ENCODE measurements around the gene CHRDL2. TPM values are rescaled to one million over a fixed set of nuclear protein-coding genes. Genes with fewer than 3 reads are reported as not detected.

Gene CHRDL2
- total RNA-seq, 1 experiment from 2014 or later, result 0.39 TPM

DNA sequence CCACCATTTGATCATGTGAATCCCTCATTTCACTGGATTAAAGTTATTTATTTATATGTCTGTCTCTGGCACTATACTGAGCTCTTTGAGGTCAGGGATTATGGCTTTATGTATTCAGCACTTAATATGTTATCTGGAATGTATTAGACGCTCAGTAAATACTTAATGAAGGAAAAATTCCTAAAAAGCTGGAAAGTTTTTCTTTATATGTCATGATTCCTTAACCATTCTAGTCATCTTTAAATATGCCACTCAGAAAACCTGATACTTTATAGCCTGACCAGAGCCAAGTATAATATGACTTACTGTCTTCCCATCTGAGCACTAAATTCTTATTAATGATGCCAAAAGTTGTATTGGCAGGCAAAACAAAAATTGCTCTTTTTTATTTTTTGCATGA is 44.5 kb upstream of the CHRDL2 start:
- Histone ChIP-seq H2BK15ac (ENCODE audit: low read depth, low read length) (no peak overlapping the region), H4K20me1 (ENCODE audit: control insufficient read depth, insufficient read depth, insufficient read length) (no peaks in the 10 kb centered on the region)

More for the DNA sequence above, 44.5 kb upstream of the CHRDL2 start:
- Histone ChIP-seq H3K23ac (ENCODE audit: insufficient read length, low read depth, low read length) (no peak overlapping the region), H2BK20ac (ENCODE audit: low read depth, low read length, poor library complexity, severe bottlenecking) (no peak overlapping the region), H2AFZ (ENCODE audit: low read length) (no peak overlapping the region), H2AK5ac (ENCODE audit: insufficient read length, low read length) (no peak overlapping the region), H3K4me1 (ENCODE audit: insufficient read depth, low read length) (no peaks in the 10 kb centered on the region), H3K14ac (ENCODE audit: insufficient read depth, low read length) (no peak overlapping the region), H4K5ac (ENCODE audit: insufficient read length, low read depth, low read length) (no peak overlapping the region), H3K27ac (ENCODE audit: insufficient read length, low read depth, low read length) (no peak overlapping the region), H3K4me2 (ENCODE audit: insufficient read depth, insufficient read length, low read length) (no peak overlapping the region), H3K4ac (ENCODE audit: low read depth, low read length) (no peak overlapping the region), H3K27me3 (ENCODE audit: insufficient read depth, low read length) (no peaks in the 10 kb centered on the region), H3K9ac (ENCODE audit: extremely low read depth, insufficient read length, low read length) (no peak overlapping the region), H3T11ph (ENCODE audit: low read length) (no peak overlapping the region), H2BK120ac (ENCODE audit: low read depth, low read length, poor library complexity, severe bottlenecking) (no peak overlapping the region), H2BK5ac (ENCODE audit: insufficient read length, low read length) (no peak overlapping the region), H3K18ac (ENCODE audit: insufficient read length, low read depth, low read length) (no peak overlapping the region), H2BK12ac (ENCODE audit: insufficient read length, low read depth, low read length) (no peak overlapping the region), H3K79me1 (ENCODE audit: insufficient read depth, low read depth, low read length, poor library complexity, severe bottlenecking) (peaks cover 3% of the 10 kb centered on the region), H3K23me2 (ENCODE audit: insufficient read length, low read depth, low read length, poor library complexity, severe bottlenecking) (no peaks in the 10 kb centered on the region), H3K9me3 (ENCODE audit: control insufficient read depth, low read depth, low read length) (no peaks in the 10 kb centered on the region), H4K8ac (replicated peaks; ENCODE audit: insufficient read length, low read depth, low read length) (no peak overlapping the region), H4K91ac (ENCODE audit: insufficient read length, low read depth, low read length) (no peak overlapping the region), H3K79me2 (ENCODE audit: insufficient read depth, low read length) (0 out of 2 replicates have a peak, but pooled peaks cover under 1% of the 10 kb centered on the region), H3K56ac (ENCODE audit: insufficient read length, low read depth, low read length) (no peak overlapping the region)
- Mint-ChIP-seq H3K27me3 (ENCODE audit: low read depth) (no peaks in the 10 kb centered on the region), H3K36me3 (ENCODE audit: insufficient read depth in 1 of 3, low read depth in 3 of 3) (no peaks in the 10 kb centered on the region), H3K4me3 (no peak overlapping the region), H3K27ac (no peak overlapping the region), H3K9me3 (no peaks in the 10 kb centered on the region), H3K4me1 (no peaks in the 10 kb centered on the region)
- no peak for TF ChIP-seq CTCF (conservative IDR thresholded peaks at IDR 0.05)
- no CpG with 5 or more reads among the region's 1 CpG for WGBS (ENCODE audit: extremely low coverage, insufficient read length, low lambda C conversion rate)
- DNase-seq, result no peak
